NCI-H2107 treated with DMSO at 0.1 percent for 48 hours (cell line): ENCODE data around the gene LSAMP.
"Not testable (repeated sequence)": the region's sequence is repeated elsewhere in the genome, so short reads cannot be mapped to it uniquely, and the experiment has no call there.

Experiments
- DNase-seq: peaks from one replicate; lab custom pipeline; 2025; ENCODE audit not compliant: unreplicated experiment; lab: John Stamatoyannopoulos, UW

Gene LSAMP

DNA sequence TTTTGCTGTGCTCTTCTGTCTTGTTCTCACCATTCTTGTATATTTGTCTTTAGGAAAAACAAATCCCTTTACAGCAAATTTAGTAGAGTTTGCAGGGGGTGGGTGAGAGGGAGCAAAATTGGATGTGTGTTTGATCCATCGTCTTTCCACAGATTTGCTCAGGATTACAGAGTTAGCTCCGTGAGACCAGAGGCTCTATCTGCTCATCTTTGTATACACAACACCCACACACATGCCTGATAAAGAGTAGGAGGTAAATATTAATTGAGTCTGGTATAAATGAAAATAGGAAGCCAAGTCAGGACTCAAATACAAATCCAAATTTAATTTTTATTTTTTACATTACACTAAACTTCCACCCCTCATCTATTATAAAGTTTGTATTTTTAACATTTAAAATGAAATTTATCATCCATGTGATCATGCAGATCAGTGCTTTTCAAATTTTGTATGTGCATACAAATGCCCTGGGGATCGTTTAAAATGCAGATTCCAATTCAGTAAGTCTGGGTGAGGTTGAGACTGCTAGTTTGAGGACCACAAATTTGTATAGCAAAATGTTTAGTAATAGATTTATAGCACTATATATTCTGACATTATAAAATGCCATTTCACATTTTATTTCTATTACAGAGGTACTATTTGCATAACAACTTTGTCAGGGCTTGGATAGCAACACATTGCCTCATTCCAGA, 326.7 kb downstream of the LSAMP start:
- DNase-seq = no peak

- no peak for DNase-seq
These were observed 330.7 kb downstream of the LSAMP start for GRCh38 chr3:116114586-116114985.

DNA sequence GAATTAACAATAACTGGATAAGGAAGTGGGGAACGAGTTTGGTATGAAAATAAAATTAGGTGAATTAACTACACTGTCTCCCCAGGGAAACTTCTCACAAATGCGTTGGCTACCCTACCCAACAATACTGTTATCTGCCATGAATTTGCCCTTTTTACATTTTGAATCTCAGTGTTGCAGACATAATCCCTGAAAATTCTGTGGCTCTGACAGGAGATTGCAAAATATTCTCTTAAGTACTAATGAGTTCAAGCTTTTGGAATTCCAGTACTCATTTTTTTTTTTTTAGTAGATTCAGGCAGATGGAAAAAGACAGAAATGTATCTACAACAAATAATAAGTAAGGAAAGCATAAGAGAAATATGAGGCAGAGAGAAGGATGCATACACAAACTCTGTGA, 332.6 kb downstream of the LSAMP start:
- DNase-seq = no peak

DNA sequence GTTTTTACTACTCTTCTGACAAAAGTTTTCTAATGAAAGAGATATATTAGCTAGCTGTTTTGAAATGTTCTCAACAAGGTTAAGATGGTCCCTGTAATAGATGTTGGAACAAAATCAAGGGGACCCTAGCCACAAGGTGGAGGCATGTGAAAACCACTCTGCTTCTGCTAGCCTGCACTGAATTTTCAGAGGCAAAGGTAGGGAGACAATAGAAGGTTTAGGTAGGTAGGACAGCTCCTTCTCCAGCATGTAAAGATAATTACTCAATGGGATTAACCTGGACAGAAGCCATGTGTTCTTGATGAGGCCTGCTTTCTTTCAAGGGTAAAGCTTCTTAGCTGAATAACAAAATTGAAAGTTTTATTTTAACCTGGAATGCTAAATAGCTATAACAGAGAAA, 333.5 kb downstream of the LSAMP start:
- no peak for DNase-seq

GRCh38 chr3:116103868-116104530, 341.3 kb downstream of the LSAMP start:
- no peak for DNase-seq

- DNase-seq = no peak
These were observed 343.2 kb downstream of the LSAMP start for GRCh38 chr3:116102037-116102436.

GRCh38 chr3:116097226-116097625, 348.1 kb downstream of the LSAMP start:
- no peak for DNase-seq

DNA sequence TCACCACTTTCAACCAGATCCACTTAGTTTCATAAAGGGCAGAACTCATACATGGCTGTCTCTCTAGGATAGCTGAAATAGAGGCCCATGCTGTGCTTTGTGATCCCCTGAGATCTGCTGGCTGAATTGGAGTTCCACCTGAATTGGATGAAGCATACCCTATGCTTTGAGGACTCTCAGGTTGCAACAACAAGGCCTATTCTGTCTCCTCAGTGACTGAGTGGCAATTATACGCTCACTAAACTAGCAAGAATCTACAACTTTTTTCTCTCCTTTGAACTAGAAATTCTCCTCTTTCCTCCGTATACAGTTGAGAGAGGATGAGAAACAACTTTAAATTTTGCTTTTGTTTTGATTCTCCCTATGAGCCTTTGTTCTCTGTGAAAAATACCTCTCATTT, 348.7 kb downstream of the LSAMP start:
- no peak for DNase-seq

DNA sequence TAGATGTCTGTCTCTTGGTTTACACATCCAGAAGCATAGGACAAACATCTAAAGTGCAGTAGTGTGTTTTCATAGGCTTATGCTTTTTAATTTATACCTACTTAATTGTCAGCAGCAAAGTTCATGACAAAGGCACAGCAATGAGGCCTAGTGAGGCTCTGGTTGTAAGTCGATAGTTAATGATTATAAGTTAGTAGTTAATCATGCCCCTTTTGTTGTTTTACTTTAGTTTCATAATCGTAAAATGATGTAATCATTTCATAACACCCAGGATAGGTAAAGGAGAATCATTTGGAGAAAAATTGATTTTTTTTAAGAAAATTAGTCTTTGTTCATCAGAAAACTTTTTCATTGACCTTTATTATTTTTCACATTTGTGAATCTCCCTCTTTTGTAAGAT, 351.9 kb downstream of the LSAMP start:
- DNase-seq = no peak

- no peak for DNase-seq
These were observed 357.9 kb downstream of the LSAMP start for GRCh38 chr3:116087426-116087825.

DNA sequence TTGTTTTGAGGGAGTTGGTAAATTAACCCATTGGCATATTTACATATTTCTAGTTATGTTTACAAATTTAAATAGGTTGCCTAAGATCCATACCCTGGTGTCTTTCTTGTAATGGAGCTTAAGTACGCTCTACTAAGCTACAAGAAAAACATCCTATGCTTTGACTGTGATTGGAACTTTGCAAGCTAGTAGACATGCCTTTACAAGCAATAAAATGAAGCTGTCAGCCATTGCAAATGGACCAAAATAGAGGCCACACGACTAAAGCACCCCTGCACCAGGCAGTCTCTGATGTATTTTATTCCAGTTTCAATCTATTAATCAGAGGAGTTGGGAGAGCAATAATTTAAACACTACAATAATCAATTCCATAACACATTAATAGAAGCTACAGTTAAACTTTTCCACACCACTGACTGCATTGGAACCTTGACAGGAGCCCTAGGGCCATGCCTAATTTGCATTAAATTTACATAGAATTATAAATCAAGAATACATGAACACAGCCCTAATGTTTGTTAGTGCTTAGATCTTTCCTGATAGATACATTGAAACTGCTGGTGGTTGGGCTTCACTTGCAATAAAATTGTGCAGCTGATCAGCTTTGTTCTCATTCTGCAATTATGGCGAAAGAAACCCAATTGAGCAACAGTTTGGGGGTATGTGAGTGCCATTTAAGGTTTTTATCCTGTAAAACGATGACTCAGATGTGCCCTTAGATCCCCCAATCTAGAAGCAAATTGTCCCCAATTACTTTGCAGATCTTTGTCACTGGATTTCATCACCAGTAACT, 360.1 kb downstream of the LSAMP start:
- no peak for DNase-seq

DNA sequence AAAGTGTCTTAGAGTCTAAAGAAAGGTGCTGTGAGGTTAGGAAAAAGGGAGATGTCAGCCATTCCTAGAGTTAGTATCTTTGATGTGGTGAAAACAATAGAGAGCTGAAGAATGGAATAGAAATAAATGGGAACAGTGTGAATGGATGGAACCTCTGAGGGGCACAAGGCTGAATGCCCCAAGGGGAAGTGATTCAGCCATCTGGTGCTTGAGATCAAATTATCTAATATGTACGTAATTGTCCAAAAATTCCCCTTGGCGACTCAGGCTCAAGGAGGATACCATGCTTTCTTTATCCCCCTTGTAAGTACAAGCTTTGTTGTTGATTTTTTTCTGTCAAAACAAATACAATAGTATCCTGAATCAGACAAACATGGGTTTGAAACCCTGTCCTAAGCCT, 361.6 kb downstream of the LSAMP start:
- DNase-seq = no peak

- DNase-seq = no peak
These were observed 366.7 kb downstream of the LSAMP start for GRCh38 chr3:116078561-116078960.

GRCh38 chr3:116077557-116077956, 367.7 kb downstream of the LSAMP start:
- no peak for DNase-seq

DNA sequence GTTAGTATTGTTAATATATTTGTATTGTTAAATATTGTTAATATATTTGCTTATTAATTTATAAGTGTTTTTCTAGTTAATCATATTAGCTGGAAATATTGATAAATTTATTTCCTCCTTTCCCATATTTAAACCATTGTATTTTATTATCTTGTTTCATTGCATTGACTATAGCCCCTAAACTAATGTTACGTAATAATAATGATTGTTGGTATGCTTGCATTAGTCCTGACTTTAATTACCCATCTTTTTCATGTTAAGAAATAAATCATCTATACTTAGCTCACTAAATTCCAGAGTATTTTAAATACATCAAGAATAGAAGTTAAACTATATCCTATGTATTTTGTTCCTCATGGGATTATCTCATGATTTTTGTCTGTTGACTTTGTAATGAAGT, 368.2 kb downstream of the LSAMP start:
- DNase-seq = no peak

GRCh38 chr3:116070516-116071278, 374.6 kb downstream of the LSAMP start:
- DNase-seq = not testable (repeated sequence)

DNA sequence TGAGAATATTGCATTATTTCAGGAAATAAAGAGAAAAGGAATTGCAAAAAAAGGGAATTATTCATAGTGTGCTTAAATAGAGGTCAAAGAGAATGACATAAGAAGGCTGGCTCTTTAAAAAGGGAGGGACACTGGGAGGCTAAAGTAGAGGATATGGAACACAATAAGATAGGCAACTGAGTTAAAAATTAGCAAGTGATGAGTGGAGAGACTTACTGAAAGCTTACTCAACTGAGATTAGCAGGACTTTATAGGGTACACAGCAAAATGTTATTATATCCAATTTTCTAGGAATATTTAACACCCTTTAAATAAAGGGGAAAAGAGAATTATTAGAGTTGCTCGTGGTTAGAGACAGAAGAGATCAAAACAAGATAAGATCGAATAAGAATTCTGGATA, 375.2 kb downstream of the LSAMP start:
- DNase-seq = no peak

GRCh38 chr3:116069024-116069423, 376.3 kb downstream of the LSAMP start:
- DNase-seq = no peak

DNA sequence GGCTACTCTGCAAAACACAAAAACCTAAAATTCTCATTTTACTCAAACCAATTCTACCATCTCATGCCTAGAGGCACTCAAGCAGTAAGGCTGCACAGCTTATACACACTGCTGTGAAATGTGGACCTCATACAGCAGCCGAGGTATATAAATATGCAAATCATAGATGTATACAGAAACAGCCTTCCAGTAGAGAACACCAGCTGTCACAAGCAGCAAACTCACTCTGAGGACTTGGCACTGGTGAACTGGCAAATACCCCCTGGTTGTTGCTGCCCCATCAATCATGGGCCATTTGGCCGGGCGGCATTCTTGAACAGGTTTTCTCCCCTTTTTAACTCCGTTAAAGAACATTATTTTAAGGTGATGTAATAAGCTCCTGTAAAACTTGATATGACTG, 378.0 kb downstream of the LSAMP start:
- no peak for DNase-seq

DNA sequence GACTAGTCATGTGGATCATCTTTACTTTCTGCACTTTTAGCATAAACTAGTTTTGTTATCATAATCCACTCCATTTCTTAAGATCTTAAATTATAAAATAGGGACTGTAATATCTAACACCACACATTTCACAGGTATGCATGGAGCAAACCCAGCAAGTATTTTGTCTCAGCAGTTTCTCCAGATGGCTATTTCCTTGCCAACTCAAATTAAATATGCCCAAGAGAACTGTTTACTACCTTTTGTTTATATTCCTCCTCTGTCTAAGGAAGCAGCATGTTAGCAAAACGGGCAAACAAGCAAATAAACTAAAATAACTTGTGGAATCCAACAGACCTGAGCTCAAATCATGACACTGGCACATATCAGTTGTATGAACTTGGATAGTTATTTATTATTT, 379.8 kb downstream of the LSAMP start:
- DNase-seq = no peak

- DNase-seq = no peak
These were observed 380.6 kb downstream of the LSAMP start for GRCh38 chr3:116064646-116065045.
